Endothelial cell of umbilical vein (primary cell): ENCODE results near the gene TNFRSF4. TPM values are rescaled to one million over a fixed set of nuclear protein-coding genes. Genes with fewer than 3 reads are reported as not detected.

Source experiments
- BruUV-seq: library from RNA; stranded (reverse); fragments of 400-500 nt; replicated peaks from 2 replicates; lab custom pipeline; 2021; lab: Mats Ljungman, UMichigan
- CTCF ChIA-PET: fragments of 300-600, 350-600 bp; sonication (Branson Sonifier 250); formaldehyde crosslinking; loops from one replicate; lab custom pipeline; 2021; ENCODE audit warnings: antibody characterized with exemption, inconsistent platforms; lab: Charles Lee
- POLR2A ChIA-PET: fragments of 300-600, 350-600 bp; sonication (Branson Sonifier 250); formaldehyde crosslinking; loops from one replicate; lab custom pipeline; 2021; ENCODE audit warnings: antibody characterized with exemption, inconsistent platforms; lab: Charles Lee
- DNase-seq: peaks from one replicate; pipeline ENCODE4 v3.0.0-alpha.2; 2011; ENCODE audit warnings: low read depth, low spot score
- FAIRE-seq: peaks from 2 replicates; lab custom pipeline; 2011; peaks lifted over from hg19 to GRCh38; lab: Jason Lieb, UNC
- H2AFZ ChIP-seq: 2 replicates; pipeline ENCODE4 v1.6.0; 2012; ENCODE audit warnings: low read depth, low read length, control low read depth, inconsistent platforms
- H3K27ac ChIP-seq: 2 replicates; pipeline ENCODE4 v1.5.1; 2011; ENCODE audit warnings: low read depth, mild to moderate bottlenecking, control low read depth, low read length, moderate library complexity; ENCODE audit not compliant: insufficient read depth
- H3K27me3 ChIP-seq, 2 experiments: 2 replicates each; pipeline versions ENCODE4 v1.6.0 to v1.6.1; 2011; ENCODE audit warnings: low read length in 2 of 2, mixed read lengths in 1 of 2; ENCODE audit not compliant: control insufficient read depth in 2 of 2, insufficient read depth in 2 of 2
- H3K36me3 ChIP-seq, 2 experiments: 2 replicates in 1 of 2; 3 replicates in 1 of 2; pipeline ENCODE4 v1.5.1; 2011; ENCODE audit warnings: low read length in 2 of 2, mild to moderate bottlenecking in 1 of 2, moderate library complexity in 1 of 2; ENCODE audit not compliant: control insufficient read depth in 2 of 2, insufficient read depth in 2 of 2; ENCODE audit errors: extremely low read depth in 1 of 2
- H3K4me1 ChIP-seq: 3 replicates; pipeline ENCODE4 v1.5.1; 2011; ENCODE audit warnings: mild to moderate bottlenecking, low read length; ENCODE audit not compliant: control insufficient read depth, insufficient read depth; ENCODE audit errors: extremely low read depth
- H3K4me2 ChIP-seq: 2 replicates; pipeline ENCODE4 v1.6.1; 2011; ENCODE audit warnings: low read length, control low read depth, mixed read lengths; ENCODE audit not compliant: insufficient read depth
- H3K4me3 ChIP-seq, 3 experiments: fragments of 200-600 bp in 1 of 3; sonication (generic), shearing (Covaris generic) in 1 of 3; replicated peaks in 1 of 3; 2 replicates each; pipeline ENCODE4 v1.5.1; 2011 to 2016; ENCODE audit warnings: control low read depth in 3 of 3, low read length in 3 of 3, mild to moderate bottlenecking in 2 of 3, inconsistent platforms in 1 of 3, low read depth in 1 of 3, moderate library complexity in 1 of 3; ENCODE audit not compliant: insufficient read depth in 1 of 3
- H3K79me2 ChIP-seq: 2 replicates; pipeline ENCODE4 v1.6.0; 2012; ENCODE audit warnings: low read length, inconsistent platforms; ENCODE audit not compliant: control insufficient read depth, insufficient read depth
- H3K9ac ChIP-seq: replicated peaks from 2 replicates; pipeline ENCODE3; 2011; ENCODE audit warnings: low read length, control low read depth; ENCODE audit not compliant: insufficient read depth; ENCODE audit errors: extremely low read depth
- H3K9me1 ChIP-seq: replicated peaks from 3 replicates; pipeline ENCODE4 v1.6.0; 2011; ENCODE audit warnings: mild to moderate bottlenecking, low read length; ENCODE audit not compliant: control insufficient read depth, insufficient read depth; ENCODE audit errors: extremely low read depth
- H3K9me3 ChIP-seq: replicated peaks from 2 replicates; pipeline ENCODE4 v1.5.1; 2012; ENCODE audit warnings: low read length, inconsistent platforms; ENCODE audit not compliant: control insufficient read depth, insufficient read depth
- H4K20me1 ChIP-seq: replicated peaks from 2 replicates; pipeline ENCODE3; 2011; ENCODE audit warnings: mild to moderate bottlenecking, low read length; ENCODE audit not compliant: control insufficient read depth, insufficient read depth; ENCODE audit errors: extremely low read depth
- EZH2 ChIP-seq: IDR thresholded peaks from 2 replicates; pipeline ENCODE4 v1.6.1; 2012; ENCODE audit warnings: borderline replicate concordance, low read depth, mild to moderate bottlenecking, moderate library complexity, low read length, inconsistent platforms; ENCODE audit not compliant: severe bottlenecking
- FOS ChIP-seq: IDR thresholded peaks from 2 replicates; pipeline ENCODE4 v1.6.1; 2011; ENCODE audit warnings: mild to moderate bottlenecking, low read length, moderate library complexity, borderline replicate concordance; ENCODE audit not compliant: insufficient read depth
- GATA2 ChIP-seq: IDR thresholded peaks from 2 replicates; pipeline ENCODE4 v1.7.0; 2011; ENCODE audit warnings: low read depth, mild to moderate bottlenecking, moderate library complexity, mixed read lengths, low read length; ENCODE audit not compliant: insufficient read length, insufficient read depth
- JUN ChIP-seq: IDR thresholded peaks from 2 replicates; pipeline ENCODE4 v1.6.1; 2011; ENCODE audit warnings: borderline replicate concordance, low read depth; ENCODE audit not compliant: insufficient read length, insufficient read depth
- MYC ChIP-seq: IDR thresholded peaks from one replicate; pipeline ENCODE4 v1.6.1; 2011; ENCODE audit warnings: mild to moderate bottlenecking, low read depth, low read length
- POLR2A ChIP-seq: IDR thresholded peaks from 2 replicates; pipeline ENCODE4 v1.6.1; 2012; ENCODE audit warnings: low read depth, mild to moderate bottlenecking, control low read depth, low read length
- POLR2AphosphoS5 ChIP-seq: IDR thresholded peaks from 2 replicates; pipeline ENCODE4 v1.6.1; 2012; ENCODE audit warnings: low read depth, mild to moderate bottlenecking, control low read depth, low read length, moderate library complexity; ENCODE audit not compliant: insufficient read depth
- dilution Hi-C: fragments of 300-500 bp; cut with MboI; formaldehyde crosslinking; loops from one replicate; pipeline ENCODE4 v1.15.0; 2019; ENCODE audit warnings: low sequenced_read_pairs; ENCODE audit not compliant: extremely low pct_ligation_motif_present
- intact Hi-C: fragments of 100-400 bp; cut with micrococcal nuclease; formaldehyde crosslinking; loops from one replicate; pipeline ENCODE4 v1.10.0; 2022
- polyA plus RNA-seq, 4 experiments: library from polyadenylated mRNA; depleted of rRNA in 3 of 4; stranded (reverse) in 3 of 4; unstranded in 1 of 4; fragments of >200 nt; gene quantifications; 2 replicates each; pipeline versions ENCODE4 v1.2.1 to v1.2.3, GENCODE V29; 2011 to 2012; ENCODE audit warnings: missing spikeins in 1 of 4
- total RNA-seq: library from RNA; stranded (reverse); gene quantifications from 2 replicates; pipeline ENCODE4 v1.2.3, GENCODE V29; 2021
- TF ChIP-seq, protein P1 (sequence below), 2 donors: IDR thresholded peaks; 1 replicate in 1 of 2; 2 replicates in 1 of 2; pipeline ENCODE4 v1.5.1; 2011; ENCODE audit warnings: low read length in 2 of 2, mild to moderate bottlenecking in 2 of 2, moderate library complexity in 2 of 2, control low read depth in 1 of 2, inconsistent platforms in 1 of 2, low read depth in 1 of 2; ENCODE audit not compliant: insufficient read depth in 1 of 2; ENCODE audit errors: extremely low read depth in 1 of 2
- TF ChIP-seq, protein P2 (sequence below): IDR thresholded peaks from 2 replicates; pipeline ENCODE4 v1.6.1; 2011; ENCODE audit not compliant: insufficient read depth, insufficient read length

TNFRSF4 gene
- total and polyA plus RNA-seq, 2 donors (not counting 3 experiments of a cell fraction or from before 2014, with no cell fraction given), result 0.55 to 1.5 TPM

DNA sequence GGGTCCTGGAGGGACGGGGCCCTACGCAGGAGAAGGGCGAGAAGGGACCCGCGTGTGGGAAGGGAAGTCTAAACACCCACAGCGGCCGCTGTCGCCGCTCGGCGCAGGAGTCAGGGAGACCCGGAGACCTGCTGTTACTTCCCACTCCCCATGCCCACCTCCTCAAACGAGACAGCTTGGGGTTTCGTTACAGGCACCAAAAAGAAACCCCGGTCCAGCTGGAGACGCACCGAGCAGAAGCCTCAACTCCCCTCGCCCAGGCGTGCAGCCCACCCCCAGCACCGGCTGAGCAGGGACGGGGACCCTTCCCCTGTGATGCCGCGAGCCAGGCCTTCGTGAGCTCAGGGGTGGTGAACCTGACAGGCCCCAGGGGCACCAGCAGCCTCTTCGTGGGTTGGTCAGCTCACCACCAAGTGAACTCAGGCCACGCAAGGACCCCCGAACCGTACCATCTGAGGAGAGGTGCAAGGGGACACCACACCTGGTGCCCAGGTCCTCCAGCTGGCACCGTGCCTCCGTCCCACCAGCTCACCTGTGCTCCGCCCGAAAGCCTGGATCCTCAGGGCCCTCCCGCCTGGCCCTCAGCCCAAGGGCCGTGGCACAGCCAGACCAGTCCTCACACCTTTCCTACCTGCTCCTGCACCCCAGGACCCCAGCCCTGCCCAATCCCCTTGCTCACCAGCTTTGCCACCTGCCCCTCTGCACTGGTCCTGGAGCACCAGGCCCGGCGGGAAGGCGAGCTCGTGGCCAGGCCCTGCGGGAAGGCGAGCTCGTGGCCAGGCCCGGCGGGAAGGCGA, 12.8 kb upstream of the TNFRSF4 start:
- H3K4me1 ChIP-seq, result peaks cover 6% of the 10 kb centered on the region
- TF ChIP-seq POLR2A (no peak), EZH2 (no peak), GATA2 (no peak), JUN (no peak), FOS (no peak), MYC (no peak), POLR2AphosphoS5 (no peak)
- TF ChIP-seq, protein P1, sequence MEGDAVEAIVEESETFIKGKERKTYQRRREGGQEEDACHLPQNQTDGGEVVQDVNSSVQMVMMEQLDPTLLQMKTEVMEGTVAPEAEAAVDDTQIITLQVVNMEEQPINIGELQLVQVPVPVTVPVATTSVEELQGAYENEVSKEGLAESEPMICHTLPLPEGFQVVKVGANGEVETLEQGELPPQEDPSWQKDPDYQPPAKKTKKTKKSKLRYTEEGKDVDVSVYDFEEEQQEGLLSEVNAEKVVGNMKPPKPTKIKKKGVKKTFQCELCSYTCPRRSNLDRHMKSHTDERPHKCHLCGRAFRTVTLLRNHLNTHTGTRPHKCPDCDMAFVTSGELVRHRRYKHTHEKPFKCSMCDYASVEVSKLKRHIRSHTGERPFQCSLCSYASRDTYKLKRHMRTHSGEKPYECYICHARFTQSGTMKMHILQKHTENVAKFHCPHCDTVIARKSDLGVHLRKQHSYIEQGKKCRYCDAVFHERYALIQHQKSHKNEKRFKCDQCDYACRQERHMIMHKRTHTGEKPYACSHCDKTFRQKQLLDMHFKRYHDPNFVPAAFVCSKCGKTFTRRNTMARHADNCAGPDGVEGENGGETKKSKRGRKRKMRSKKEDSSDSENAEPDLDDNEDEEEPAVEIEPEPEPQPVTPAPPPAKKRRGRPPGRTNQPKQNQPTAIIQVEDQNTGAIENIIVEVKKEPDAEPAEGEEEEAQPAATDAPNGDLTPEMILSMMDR (IDR thresholded peaks at IDR 0.05; ENCODE audit: extremely low read depth in 1 of 2, insufficient read depth in 1 of 2, low read depth in 1 of 2, low read length in 2 of 2), result no peak
- TF ChIP-seq, protein P2, sequence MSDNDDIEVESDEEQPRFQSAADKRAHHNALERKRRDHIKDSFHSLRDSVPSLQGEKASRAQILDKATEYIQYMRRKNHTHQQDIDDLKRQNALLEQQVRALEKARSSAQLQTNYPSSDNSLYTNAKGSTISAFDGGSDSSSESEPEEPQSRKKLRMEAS, result no peak
- peaks cover 58% of the 10 kb centered on the region for H3K79me2 ChIP-seq
- ChIA-PET POLR2A (no interaction called here), CTCF (interaction anchor here (1.4 kb wide), 1 partner anchor 104 kb away, joined by 5 read pairs; no protein-coding TSS in a partner anchor)
- H3K4me2 ChIP-seq, result no peak overlapping the region
- peaks cover 6 to 43% of the 10 kb centered on the region in 2 experiments for H3K36me3 ChIP-seq
- no peak overlapping the region for H3K9ac ChIP-seq
- H4K20me1 ChIP-seq, result no peaks in the 10 kb centered on the region
- no peak overlapping the region for H3K27ac ChIP-seq
- no peaks in the 10 kb centered on the region for H3K9me1 ChIP-seq
- H3K4me3 ChIP-seq, result no peak overlapping the region
- dilution Hi-C loops, result no loop called here
- no peak overlapping the region for H2AFZ ChIP-seq
- H3K9me3 ChIP-seq, result no peaks in the 10 kb centered on the region
- DNase-seq (no peak), FAIRE-seq (no peak)
- intact Hi-C loops, result no loop called here
- no TSS peak for BruUV-seq
- no peaks in the 10 kb centered on the region for H3K27me3 ChIP-seq
